GM18517 (cell line): ENCODE measurements around the gene XPR1.
"Not testable (repeated sequence)": the region's sequence is repeated elsewhere in the genome, so short reads cannot be mapped to it uniquely, and the experiment has no call there.

Experiments
- ATAC-seq: cut with Tn5 transposase; IDR thresholded peaks from one replicate; pipeline ENCODE4 v1.9.1; 2021; ENCODE audit warnings: mild to moderate bottlenecking, moderate library complexity; ENCODE audit not compliant: unreplicated experiment

XPR1 gene

DNA sequence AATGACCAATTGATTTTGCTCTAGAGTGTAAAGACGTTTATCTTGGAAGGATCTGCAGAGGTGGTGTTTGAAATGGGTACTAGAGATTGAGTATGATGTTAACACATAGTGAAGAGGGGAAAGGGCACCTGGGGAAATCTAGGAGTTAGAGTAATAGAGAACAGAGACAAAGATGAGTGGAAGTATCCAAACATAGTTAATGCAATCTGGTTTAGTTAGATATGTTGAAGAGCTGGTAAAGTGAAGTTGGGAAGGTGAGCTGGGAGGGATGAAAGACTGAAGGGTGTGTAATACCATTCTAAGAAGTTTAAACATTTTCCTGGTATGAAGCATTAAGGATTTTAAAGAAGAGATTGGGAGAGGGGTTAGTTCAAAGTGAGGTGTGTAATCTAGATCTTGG, 11.0 kb downstream of the XPR1 start:
- ATAC-seq, result no peak

DNA sequence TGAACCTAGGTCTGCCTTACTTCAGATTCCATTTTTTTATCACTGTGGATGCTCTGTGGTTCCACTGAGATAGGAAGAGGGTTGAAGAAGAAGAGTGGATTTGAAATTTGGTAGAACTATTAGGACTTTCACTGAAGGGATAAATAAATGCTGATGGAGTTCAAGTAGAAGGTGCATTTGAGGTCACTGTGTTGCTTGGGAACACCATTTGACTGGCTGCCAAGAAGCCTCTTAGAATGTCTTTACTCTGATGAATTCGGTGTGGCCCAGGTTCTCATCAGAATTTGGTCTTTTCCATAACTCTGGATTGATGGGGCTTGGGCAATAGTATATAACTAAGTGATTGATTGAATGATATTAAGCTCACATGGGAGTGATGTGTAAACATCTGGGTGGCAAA, 11.9 kb downstream of the XPR1 start:
- no peak for ATAC-seq

GRCh38 chr1:180644526-180645192, 12.8 kb downstream of the XPR1 start:
- ATAC-seq, result no peak

GRCh38 chr1:180645261-180645660, 13.4 kb downstream of the XPR1 start:
- not testable (repeated sequence) for ATAC-seq

DNA sequence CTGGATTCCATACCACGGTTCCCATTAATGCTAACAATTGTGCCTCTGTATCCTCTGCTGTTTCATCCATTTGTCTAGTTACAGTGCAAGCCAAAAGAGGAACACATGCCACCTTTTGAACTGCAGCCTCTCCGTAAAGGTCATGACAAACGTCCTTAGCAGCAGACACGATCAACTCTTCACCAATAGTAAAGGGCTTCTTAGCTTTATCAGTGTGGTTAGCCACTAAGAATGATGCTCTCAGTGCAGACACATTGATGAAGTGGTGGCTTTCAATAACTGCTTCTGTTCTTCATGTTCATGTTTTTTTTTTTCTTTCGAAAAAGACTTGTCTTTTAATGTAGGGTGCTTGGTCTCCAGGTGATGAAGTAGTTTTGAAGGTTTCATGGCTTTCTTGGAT, 14.3 kb downstream of the XPR1 start:
- no peak for ATAC-seq

- no peak for ATAC-seq
These were observed 14.7 kb downstream of the XPR1 start for GRCh38 chr1:180646547-180646946.

DNA sequence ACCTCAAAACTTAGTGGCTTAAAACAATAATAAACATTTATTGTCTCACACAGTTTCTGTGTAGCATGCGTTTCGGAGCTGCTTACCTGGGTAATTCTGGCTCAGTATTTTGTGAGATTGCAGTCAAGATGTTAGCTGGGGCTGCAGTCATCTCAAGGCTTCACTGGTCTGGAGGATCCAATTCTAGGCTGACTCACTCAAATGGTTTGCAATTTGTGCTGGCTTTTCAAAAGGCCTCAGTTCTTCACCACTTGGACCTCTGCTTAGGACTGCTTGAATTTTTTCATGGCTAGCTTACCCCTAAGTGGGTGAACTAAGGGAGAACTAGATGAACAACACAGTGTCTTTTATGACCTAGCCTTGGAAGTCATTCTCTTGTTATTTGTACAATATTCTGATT, 21.0 kb downstream of the XPR1 start:
- no peak for ATAC-seq

DNA sequence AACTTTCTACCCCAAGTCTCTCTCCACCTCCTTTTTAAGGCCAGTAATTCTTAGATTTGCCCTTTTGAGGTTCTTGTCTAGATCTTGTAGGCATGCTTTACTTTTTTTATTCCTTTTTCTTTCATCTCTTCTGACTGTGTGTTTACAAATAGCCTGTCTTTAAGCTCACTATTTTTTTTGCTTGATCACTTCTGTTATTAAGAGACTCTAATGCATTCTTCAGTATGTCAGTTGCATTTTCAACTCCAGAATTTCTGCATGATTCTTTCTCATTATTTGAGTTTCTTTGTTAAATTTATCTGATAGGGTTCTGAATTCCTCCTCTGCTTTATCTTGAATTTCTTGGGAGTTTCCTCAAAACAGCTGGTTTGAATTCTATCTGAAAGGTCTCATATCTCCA, 30.9 kb downstream of the XPR1 start:
- ATAC-seq, result no peak

DNA sequence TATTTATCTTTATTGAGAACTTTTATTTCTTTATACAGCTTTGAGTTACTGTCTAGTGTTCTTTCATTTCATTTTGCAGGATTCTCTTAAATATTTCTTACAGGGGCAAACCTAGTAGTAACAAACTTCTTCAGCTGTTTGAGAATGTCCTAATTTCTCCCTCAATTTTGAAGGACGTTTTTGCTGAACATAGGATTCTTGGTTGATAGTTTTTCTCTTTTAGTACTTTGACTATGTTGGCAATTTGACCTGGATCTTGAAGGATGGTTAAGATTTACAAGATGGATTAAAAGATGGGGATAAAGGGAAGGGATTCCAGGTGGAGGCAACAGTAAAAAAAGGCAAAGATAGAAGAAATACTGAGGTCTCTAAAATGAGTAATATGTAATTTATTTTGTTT, 38.9 kb downstream of the XPR1 start:
- no peak for ATAC-seq

DNA sequence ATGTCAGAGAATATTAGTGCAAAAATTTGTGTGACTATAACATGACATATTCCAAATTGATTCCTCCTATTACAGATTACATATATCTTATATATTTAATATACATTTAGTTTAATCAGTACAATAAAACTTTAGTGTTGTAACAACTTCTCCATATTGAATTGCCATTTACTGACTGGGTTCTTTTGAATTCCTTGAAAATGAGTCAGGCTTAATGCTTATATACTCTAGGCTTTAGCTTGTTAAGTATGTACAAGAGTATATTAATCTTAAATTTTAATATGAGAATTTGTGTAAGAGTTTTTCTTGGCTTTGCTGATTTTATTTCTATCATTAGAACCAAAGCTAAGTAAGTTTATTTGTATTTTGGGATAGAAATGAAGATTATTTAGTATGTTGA, 40.3 kb downstream of the XPR1 start:
- no peak for ATAC-seq

GRCh38 chr1:180672505-180672904, 40.7 kb downstream of the XPR1 start:
- ATAC-seq, result no peak

DNA sequence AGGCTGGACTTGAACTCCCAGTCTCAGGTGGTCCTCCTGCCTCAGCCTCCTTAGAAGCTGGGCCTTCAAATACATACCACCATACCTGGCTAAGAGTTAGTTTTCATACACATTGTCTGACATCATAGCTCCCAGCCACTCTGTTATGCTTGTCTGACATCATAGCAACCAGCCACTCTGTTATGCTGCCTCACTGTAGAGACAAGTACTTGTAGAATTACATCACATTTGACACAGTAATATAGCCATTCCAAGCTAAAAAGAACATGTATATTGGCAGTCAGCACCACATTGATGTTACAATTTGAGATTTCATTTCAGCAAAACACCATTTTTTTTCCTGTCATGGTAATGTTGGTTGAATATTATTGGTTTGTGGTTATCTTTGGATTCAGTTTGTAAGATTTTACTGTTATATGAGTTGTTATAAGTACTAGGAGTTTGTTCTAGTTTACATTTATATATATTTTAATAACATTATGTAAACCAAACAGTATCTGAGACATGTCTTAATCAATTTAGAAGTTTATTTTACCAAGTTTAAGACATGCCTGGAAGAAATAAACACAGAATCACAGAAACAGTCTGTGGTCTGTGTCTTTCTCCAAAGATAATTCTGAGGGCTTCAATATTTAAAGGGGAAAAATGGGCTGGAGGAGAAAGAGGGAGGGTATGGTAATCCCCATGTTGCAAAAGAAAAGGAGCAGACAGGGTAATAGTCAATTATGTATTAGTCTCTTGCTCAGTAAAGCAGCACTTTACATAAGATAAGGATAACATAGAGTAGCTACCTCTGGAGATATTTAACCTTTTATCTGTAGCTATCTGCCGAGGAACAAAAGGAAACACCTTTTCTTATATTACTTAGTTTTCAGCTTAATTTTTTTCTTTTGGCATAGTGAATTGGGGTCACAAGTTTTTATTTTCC, 43.0 kb downstream of the XPR1 start:
- no peak for ATAC-seq

DNA sequence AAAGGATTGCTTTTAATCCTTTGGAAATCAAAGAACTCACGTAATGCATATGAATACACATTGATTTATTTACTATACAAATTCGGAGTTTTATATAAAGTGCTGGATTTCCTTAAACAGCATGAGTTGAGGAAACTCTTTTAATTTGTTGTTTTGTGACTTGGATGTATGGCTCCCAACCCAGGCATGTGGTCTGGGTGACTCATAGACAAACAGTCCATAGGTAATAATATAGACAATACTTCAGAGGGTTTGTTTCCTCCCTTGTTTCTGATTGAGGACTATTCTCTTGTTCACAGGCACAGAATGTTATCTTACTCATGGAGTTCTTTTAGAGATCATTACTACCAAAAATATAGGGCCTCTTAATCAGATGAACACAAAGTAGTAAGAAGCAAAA, 43.8 kb downstream of the XPR1 start:
- ATAC-seq, result no peak

DNA sequence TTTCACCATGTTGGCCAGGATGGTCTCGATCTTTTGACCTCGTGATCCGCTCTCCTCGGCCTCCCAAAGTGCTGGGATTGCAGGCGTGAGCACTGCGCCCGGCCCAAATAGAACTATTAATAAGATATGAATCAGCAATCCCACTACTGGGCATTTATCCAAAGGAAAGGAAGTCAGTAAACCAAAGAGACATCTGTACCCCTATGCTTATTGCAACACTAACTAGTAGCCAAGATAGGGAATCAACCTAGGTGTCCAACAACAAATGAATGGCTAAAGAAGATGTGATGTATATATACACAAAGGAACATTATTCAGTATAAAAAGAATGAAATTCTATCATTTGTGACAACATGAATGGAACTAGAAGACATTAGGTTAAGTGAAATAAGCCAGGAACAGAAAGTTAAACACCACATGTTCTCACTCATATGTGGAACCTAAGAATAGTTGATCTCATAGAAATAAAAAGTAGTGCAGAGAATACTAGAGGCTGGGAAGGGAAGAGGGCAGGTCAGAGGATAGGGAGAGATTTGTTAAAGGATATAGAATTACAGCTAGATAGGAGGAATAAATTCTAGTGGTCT, 48.8 kb downstream of the XPR1 start:
- no peak for ATAC-seq

DNA sequence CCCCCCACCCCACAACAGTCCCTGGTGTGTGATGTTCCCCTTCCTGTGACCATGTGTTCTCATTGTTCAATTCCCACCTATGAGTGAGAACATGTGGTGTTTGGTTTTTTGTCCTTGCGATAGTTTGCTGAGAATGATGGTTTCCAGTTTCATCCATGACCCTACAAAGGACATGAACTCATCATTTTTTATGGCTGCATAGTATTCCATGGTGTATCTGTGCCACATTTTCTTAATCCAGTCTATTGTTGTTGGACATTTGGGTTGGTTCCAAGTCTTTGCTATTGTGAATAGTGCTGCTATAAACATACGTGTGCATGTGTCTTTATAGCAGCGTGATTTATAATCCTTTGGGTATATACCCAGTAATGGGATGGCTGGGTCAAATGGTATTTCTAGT, 51.3 kb downstream of the XPR1 start:
- not testable (repeated sequence) for ATAC-seq

GRCh38 chr1:180691322-180691913, 59.6 kb downstream of the XPR1 start:
- no peak for ATAC-seq

DNA sequence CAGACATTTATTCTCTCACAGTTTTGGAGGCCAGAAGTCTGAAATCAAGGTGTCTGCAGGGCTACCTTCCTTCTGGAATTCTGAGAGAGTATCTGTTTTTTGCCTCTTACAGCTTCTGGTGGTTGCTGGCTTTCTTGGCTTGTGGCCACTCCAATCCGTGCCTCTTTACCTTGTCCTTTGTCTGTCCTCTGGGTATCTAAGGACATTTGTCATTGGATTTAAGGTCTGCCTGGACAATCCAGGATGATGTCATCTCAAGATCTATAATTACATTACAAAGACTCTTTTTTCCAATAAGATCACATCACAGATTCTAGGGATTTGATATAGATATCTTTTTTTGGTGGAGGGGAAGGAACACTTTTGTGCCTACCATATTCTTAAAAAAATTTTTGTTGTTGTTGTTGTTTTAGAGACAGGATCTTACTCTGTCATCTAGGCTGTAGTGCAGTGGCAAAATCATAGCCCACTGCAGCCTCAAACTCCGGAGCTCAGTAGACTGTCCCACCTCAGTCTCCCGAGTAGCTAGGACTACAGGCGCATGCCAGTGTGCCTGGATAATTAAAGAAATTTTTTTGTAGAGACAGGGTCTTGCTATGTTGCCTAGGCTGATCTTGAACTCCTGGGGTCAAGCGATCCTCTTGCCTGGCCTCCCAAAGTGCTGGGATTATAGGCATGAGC, 61.9 kb downstream of the XPR1 start:
- ATAC-seq, result no peak

DNA sequence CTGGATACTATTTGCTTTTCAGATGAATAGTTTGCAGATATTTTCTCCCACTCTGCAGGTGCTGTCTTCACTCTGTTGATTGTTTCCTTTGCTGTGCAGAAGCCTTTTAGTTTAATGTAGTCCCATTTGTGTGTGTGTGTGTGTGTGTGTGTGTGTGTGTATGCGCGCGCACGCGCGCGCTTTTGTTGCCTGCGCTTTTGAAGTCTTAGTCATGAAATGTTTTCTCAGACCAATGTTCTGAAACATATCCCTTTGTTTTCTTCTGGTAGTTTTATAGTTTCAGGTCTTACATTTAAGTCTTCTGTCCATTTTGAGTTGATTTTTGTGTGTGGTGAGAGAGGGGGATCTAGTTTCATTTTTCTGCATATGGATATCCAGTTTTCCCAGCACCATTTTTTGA, 63.5 kb downstream of the XPR1 start:
- ATAC-seq, result no peak

- ATAC-seq, result no peak
These were observed 64.5 kb downstream of the XPR1 start for GRCh38 chr1:180696361-180696760.

GRCh38 chr1:180698580-180698979, 66.8 kb downstream of the XPR1 start:
- ATAC-seq, result no peak

DNA sequence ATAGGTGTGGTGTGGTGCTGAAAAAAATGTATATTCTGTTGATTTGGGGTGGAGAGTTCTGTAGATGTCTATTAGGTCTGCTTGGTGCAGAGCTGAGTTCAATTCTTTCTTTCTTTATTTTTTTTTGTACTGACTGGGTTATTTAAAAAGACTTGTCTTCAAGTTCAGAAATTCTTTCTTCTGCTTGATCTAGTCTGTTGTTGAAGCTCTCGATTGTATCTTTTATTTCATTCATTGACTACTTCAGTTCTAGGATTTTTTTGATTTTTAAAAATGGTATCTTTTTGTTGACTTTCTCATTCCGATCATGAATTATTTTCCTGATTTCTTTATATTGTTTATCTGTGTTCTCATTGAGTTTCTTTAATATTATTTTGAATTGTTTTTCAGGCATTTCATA, 70.6 kb downstream of the XPR1 start:
- not testable (repeated sequence) for ATAC-seq
